HG03066 (cell line): ENCODE results near the gene PTF1A.

Source experiments
- ATAC-seq: cut with Tn5 transposase; IDR thresholded peaks from one replicate; pipeline ENCODE4 v1.9.1; 2021; ENCODE audit warnings: low read depth; ENCODE audit not compliant: unreplicated experiment

The PTF1A gene

DNA sequence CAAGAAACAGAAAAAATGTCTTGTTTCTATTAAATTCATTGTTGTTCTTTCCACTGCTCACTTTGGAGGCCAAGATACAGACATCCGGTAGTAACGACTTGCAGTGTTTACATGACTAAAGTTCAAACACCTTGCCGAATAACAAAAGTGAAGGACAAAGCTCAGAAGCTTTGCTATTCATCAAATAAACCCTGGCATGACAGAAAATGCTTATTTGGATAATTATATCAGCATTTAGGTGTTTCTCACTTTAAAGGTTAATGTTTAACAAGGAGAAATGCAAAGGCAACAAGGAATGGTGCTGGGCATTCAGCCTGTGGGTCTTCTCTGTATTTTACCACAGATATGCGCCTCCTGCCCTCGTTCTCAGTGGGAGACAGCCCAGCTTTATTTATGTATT, 5.4 kb upstream of the PTF1A start:
- ATAC-seq, result no peak

DNA sequence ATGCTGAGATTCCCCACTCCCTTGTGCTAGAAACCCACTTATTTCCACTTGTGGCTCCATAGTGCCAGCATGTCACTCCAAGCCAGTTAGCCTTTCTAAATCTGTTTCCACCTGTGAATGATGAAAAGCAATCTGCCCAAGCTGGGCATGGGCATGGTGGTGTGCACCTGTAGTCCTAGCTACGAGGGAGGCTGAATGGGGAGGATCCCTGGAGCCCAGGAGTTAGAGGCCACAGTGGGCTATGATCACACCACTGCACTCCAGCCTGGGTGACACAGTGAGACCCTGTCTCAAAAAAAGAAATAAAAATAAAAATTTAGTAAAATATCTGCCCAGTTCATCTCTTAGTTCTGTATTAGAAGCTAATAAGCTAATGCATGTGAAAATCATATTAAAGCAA, 5.0 kb upstream of the PTF1A start:
- ATAC-seq, result no peak

DNA sequence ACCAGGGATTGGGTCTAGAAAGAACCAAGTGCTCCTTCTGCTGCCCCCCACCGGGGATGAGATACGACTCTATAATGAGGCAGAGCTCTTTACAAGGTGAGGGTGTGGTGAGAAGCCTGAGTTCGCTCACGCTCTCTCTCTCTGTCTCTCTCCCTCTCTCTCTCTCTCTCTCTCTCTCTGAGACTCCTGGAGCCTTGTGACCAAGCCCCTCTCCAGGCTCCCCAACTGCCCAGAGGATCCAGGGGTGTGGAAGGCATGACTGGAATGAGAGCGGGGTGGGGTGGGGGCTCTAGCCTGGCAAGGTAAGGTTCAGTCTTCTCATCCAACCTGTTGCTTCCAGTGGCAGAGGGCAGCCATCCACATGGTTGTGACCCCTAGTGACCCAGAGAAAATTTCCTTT, 3.1 kb upstream of the PTF1A start:
- ATAC-seq, result no peak

DNA sequence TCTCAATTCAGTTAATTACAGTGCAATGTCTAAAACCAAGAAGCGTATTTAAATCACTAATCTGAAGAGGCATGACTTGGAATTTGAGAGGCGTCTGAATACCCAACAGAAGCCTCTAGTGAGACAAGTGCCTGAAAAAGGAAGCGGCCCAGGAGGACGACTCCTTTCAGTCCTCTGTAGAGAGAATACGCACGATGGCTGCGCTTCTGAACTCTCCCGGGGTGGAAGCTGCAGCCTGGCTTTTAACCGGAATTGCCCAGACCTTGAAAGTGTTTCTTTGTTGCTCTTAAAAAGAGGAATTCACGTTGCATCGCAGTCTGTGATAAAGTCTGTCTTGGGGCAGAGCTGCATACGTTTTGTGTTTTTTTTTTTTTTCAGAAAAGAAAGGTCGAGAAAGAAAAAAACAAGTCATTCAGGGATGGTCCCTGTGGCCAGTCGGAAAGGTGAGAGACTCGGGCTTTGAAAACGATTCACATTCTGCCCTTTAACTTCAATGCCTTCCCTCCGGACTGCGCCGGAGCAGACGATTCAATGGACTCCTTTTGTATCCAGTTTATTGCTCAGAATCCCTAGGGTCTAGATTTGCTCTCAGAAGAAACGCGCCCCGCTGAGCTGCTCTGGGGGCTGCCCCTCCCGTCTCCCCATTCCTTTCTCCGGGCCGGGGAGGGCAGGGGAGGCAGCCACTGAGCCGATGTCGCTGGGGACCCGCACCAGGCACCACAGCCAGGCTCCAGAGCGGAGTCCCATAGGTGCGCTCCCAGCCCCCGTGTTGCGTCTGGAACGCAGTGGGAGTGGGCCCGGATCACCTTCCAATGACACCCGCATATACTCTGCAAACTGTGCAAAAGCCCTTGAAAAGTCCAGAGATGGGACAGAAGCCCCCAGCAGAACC, 994 bp upstream of the PTF1A start:
- no peak for ATAC-seq

DNA sequence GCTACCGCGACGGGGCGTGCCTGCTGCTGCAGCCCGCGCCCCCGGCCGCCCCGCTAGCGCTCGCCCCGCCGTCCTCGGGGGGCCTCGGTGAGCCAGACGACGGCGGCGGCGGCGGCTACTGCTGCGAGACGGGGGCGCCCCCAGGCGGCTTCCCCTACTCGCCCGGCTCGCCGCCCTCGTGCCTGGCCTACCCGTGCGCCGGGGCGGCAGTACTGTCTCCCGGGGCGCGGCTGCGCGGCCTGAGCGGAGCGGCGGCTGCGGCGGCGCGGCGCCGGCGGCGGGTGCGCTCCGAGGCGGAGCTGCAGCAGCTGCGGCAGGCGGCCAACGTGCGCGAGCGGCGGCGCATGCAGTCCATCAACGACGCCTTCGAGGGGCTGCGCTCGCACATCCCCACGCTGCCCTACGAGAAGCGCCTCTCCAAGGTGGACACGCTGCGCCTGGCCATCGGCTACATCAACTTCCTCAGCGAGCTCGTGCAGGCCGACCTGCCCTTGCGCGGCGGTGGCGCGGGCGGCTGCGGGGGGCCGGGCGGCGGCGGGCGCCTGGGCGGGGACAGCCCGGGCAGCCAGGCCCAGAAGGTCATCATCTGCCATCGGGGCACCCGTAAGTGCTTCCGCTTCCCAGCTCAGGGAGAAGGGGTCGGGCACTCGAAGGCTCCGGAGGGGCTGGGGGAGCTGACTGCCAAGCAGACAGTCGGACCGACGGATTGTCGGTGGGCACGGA, 761 bp downstream of the PTF1A start:
- ATAC-seq, result no peak

DNA sequence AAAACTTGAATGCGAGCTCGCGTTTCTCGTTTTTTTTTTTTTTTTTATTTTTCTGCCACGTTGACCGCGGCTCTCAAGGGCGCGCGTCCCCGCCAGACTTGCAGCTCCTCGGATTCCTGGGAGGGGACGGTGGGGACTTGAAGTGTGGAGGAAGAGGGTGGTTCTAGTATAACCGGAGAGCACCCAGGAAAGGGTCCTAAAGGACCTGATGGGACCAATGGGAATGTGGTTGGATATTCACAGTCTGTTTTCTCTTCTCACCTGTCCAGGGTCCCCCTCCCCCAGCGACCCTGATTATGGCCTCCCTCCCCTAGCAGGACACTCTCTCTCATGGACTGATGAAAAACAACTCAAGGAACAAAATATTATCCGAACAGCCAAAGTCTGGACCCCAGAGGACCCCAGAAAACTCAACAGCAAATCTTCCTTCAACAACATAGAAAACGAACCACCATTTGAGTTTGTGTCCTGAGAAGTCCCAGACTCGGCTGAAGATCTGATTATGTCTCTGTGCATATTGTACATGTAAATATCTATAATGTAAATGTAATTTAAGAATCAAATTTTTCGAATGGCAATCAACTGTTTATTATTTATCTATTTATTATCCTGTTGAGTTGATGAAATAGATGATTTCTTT, 1.4 kb downstream of the PTF1A start:
- ATAC-seq, result no peak

DNA sequence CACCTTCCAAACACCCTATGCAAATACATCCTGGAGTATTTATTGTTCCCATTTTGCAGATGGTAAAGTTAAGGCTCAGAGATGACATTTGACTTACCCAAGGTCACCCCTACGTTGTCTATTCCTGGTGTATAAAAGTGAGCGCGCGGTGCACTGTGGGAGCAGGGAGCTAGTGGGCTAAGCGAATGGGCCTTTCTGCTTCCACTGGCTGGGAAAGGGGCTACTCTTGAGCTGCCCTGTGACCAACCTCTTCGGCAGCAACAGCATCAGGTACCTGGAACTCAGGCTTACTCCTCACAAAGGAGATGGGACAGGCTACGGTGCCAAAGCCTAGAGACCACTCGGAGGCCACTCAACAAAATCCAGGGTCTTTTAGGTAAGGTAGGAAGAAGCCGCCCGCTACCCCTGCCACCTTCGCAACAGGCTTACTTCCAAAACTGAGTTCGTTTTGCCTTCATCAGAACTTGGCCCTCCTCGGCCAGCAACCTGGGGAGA, 2.4 kb downstream of the PTF1A start:
- ATAC-seq, result no peak

DNA sequence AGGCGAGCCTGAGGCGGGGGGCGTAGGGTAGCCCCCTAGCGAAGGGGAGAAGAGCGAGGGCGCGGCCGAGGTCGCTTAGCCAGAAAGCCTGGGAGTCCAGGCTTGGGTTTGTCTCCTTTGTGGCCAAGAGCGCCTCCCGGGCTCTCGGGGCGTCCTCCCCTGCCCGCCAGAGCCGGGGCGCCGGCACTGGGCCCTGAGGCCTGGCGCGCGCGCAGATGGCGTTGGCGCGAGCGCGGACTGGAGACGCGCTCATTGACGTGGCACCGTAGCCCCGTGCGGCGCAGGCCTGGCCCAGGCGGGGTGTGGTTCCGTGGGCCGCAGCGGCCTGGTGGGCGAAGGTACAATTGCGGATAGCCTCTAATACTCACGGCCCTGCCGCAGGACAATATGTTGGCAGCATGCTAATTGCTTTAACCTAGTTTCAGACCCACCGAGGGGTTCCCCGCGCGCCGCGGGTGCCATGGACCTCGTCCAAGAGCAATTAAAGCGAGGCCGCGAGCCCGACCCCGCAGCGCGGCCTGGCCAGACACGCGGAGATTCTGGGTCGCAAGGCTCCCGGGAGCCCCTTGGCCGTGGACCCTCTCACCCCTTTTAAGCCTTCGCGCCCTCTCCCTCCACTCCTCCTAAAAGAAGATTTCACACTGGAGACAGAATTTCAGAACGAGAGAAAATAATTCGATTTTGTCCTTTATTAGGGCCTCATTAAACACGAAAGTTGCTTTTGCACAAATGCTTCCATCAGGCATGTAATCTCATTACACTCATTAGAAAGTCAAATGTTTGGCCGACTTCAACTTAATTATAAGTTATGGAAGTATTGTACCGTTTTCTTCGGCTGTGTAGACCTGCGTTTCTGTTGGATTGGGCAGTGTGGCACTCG, 3.1 kb downstream of the PTF1A start:
- no peak for ATAC-seq

DNA sequence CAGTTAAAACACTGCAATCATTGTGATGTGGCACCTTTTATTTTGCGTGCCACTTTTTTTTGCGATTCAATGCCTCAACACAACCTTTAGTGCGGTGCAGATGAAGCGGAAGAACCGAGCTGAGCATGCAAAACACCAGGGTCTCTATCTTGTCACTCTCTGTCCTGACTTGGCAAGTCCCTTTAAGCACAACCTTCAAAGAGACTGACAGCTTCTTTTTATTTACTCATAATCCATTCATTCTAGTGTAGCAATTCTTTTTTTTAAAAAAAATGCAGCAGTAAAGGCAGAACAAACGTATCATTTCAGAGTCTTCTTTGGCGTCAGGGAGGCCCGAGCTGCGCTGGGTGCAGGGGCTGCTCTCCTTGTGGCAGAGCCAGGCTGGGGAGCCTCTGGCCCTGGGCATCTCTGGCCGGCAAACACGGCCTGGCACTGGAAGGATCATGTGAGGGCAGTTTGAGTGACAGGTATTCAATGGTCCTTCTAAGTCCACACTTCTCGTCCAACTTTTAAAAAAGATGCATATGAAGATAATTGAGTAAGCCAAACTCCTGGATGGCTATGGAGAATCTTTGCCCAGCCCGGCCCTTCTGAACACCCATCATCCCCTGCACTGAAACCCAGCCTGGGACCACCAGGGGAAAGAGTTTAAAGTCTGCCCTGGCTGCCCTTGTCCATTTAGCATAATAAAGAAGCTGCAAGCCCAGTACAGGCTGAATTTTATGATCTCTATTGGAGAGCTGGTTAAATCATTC, 3.9 kb downstream of the PTF1A start:
- no peak for ATAC-seq

DNA sequence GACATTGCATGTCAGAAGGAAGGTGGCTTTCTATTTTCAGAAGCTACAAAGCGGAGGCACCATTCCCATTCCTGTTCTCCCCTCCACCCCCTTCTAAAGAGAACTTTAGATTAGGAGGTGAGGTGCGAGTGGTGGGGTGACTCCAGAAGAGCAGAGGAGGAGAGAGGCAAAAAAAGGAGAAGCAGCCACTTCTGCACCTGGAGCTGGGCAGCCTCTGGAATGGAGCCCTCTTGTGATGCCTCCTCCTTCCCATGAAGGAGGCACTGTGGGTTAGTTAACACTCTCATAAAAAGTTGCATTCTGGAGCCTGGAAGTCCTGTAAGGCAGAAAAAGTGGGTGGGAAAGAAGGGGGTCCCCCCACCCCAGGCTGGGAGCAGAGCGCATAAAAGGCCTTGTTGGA, 4.8 kb downstream of the PTF1A start:
- no peak for ATAC-seq

DNA sequence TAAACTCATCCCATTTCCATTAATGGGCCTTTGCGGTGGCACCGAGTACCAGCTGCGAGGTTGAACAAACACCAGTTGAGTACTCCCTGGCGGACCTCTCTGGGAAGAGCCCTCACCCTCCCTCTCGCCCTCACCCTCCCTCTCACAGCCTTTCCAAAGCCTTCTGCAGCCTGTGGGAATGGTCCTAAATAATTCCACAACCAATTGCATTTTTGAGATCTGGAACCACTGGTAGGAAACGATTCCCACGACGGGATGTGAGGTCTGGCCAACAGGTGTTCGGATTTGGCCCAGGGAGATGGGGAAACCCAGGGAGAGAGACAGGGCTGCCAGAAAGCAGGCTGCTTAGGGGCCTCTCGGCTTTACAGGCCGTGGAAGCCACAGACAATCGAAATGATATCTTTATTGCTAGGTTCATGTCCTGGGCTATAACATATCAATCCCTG, 5.3 kb downstream of the PTF1A start:
- ATAC-seq, result no peak

DNA sequence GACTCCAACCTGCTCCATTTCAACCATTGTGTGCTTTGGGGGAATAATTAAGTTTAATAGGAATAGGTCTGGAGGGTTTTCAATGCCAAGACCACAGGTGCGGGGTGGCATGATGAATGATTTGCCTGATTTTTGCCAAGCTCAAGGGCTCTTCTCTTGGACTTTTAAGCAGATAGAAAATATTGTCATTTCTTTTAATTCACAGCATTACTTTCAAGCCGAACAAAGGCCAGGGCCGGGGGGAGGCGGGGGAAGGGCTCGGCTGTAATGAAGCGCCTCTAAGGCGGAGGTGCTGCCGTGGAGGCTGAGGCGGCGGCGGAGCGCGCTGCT, 6.5 kb downstream of the PTF1A start:
- ATAC-seq, result no peak

DNA sequence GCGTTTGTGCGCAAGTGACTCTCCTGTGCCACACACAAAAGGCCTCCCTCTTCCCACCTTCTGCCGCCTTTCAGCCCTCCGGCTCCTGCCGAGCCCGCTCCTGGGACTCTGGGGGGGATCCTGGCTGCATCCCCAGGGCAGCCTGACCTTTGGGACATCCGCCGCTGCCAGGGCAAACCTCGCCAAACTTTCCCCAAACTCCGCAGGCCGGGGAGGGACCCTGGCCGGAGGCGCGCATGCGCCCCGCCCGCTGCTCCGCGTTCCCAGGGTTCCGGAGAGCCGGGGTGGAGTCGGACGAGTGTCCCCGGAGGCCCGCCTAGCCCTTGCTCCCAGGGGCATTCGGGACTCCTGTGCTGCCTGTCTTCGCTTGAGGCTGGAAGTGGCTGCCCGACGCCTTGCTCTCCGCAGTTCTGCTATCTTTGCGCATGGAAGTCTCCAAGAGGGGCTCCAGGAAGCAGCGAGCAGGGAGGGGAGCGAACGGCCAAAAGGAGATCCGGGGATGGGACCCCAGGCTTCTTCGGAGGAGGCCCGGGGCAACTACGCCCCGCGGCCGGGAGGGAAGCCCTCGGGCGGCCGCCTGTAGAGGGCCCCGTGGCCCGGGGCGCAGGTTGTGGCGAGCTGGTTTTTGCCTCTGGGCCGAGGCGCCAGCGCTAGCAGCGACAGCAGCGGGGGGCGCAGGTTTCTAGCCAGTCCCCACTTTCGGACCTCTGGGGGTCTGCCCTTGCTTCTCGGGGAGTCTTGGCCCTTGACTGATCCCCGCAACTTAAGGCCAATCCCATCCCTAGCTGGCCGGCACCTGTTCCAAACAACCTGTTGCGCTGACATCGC, 7.0 kb downstream of the PTF1A start:
- no peak for ATAC-seq

DNA sequence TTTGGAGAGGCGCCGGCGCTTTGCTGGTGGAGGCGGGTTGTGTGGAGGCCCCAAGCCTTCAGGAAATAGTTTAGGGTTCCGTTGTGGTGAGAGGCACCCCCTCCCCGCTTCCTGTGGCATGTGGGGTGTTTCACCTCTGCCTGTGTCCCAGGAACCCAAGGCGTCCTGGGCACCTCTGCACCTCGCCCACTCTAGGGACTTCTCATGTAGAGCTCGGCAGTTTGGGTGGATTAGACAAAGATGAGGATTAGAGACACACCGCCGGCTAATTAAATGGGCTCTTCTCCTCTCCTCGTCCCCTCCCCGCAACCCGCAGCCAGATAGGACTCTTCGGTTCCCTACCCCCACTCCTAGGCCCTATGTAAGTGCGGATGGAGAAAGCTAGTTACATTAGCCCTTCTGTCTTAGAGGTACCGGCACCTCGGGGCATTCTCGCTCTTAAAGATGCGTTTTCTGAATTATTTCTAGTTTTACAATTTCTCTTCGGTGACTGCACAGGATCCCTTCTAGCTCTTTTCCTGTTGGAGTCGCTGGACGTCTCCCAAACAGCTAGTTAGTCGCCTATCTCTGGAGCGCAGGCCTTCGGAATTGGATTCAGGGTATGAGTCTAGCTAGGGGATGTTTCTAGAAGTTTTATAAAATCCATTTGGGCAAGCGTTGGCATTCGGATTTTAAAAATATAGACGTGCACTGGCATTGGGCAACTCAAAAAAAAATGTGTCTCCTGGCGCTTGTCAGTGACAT, 7.8 kb downstream of the PTF1A start:
- no peak for ATAC-seq

DNA sequence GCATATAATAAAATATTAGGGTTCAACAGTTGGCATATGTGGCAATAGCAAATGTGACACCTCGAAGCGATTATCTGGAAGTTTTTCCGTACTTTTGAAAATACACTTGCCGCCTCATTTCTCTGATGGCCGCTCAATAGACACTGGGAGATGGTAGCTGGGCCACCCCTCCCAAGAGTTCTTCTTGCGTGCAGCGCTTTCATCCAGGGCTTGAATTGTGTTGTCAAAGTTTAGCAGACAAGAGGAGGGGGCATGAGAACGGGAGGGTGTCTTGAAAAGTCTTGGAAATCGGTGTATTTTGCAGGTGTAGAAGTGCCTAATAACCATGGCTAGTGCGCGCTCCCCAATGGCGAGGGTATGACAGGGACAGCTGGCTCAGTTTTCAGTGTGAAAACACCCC, 8.5 kb downstream of the PTF1A start:
- no peak for ATAC-seq

DNA sequence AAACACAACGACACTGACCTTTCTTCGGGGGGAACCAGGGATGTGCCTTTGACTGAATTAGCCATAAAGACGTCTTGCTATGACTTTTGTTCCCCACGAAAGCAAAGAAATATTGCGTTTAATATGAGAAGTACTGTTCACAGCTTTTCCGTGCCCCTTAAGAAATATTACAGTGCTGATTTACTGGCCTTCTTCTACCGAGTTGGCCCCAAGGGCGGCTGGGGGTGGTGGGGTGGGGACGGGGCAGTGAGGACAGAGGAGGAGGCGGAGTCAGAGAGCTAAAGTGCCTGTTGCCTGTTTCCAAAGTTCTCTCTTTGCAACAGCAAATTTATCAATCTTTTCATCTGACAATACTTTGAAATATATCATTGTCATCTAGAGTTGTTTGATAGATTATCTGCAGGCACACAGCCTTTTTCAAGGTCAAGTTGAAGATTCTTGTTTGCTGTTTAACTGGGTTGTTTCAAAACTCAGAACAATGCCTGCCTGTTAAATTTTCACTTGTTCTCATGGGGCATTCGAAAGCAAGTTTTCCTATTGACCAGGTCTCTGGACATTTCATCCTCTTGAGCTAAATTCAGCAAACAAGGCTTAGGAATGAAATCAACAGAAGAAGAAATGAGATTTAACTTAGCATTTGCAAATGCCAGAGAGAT, 9.0 kb downstream of the PTF1A start:
- no peak for ATAC-seq

DNA sequence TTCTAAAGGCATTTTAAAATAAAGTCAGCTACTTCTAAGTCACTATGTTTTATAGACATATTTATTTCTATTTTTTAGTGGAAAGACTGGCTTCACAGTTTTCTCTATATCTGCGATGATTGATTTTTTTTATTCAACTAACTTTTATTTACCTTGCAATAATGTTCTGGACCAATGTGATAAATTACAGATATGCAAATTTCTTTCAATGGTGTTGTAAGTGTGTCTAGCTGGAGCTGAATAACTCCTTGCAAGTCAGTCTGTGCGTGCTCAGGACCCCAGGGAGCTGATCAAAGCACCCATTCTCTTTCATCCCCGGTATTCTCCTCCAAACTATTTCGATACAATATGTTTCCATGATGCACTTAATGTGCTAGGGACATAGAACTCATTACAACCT, 9.7 kb downstream of the PTF1A start:
- ATAC-seq, result no peak

DNA sequence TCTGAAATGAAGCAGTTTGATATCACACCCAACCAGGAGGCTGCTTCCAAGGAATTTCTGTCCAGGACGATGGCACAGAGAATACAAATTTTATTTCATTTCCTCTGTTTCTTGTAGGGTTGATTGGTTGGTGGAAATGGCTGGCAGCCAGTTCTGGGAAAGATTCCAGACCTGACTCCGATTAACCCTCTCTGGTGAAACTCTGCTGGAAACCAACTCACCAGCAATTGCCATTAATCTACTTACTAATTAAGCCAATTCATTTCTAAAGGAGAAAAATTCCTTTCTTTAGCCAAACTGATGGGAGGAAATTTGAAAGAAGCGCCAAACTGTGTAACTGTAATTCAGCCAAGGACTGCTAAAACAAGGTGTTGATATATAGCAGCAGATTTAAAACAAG, 10.7 kb downstream of the PTF1A start:
- ATAC-seq, result no peak
